RWPE1 (cell line): ENCODE data around the gene SPEM3.

ENCODE experiments used
- CTCF ChIA-PET: fragments of 350-600 bp; sonication (Branson Sonifier 250); formaldehyde crosslinking; extraction: SDS; loops from one replicate; lab custom pipeline; 2021; lab: Yijun Ruan, JAX
- POLR2A ChIA-PET: fragments of 400-600 bp; formaldehyde crosslinking; extraction: SDS; loops from one replicate; lab custom pipeline; 2020; ENCODE audit warnings: antibody characterized with exemption; ENCODE audit not compliant: low non-redundant PET; lab: Yijun Ruan, JAX
- DNase-seq: peaks from one replicate; pipeline ENCODE4 v3.0.0; 2012; ENCODE audit warnings: low spot score
- H3K27ac ChIP-seq: fragments of 450-650 bp; 2 replicates; pipeline ENCODE4 v1.5.1; 2017
- CTCF ChIP-seq: fragments of 450-650 bp; conservative IDR thresholded peaks from 2 replicates; pipeline ENCODE4 v1.5.1; 2017; ENCODE audit warnings: low read depth, mild to moderate bottlenecking

SPEM3 gene

GRCh38 chr17:7406235-7406825, 22.3 kb upstream of the SPEM3 start:
- TF ChIP-seq CTCF: no peak
- H3K27ac ChIP-seq: peak overlapping the region; percentile 88
- ChIA-PET POLR2A (interaction anchor here (0.6 kb wide), 1 partner anchor 78 kb away, joined by 3 read pairs; no protein-coding TSS in a partner anchor), CTCF (no interaction called here)
- DNase-seq: no peak

- no peak for DNase-seq
- H3K27ac ChIP-seq: peak overlapping the region; percentile 34
- no peak for TF ChIP-seq CTCF
- POLR2A ChIA-PET: no interaction called here
- CTCF ChIA-PET: no interaction called here
Observed at GRCh38 chr17:7407082-7407481, 21.6 kb upstream of the SPEM3 start.

GRCh38 chr17:7407485-7408251, 21.0 kb upstream of the SPEM3 start, which contains the start of gene NLGN2:
NLGN2 (plus strand) TSS chr17:7407845; CDS start chr17:7408256, 411 bp downstream.
- CTCF ChIA-PET: no interaction called here
- peak within 1 kb of the TSS; percentile 34 for H3K27ac ChIP-seq

GRCh38 chr17:7408252-7408727, 20.4 kb upstream of the SPEM3 start:
- no peak for TF ChIP-seq CTCF
- no peak for DNase-seq
- CTCF ChIA-PET: no interaction called here
- POLR2A ChIA-PET: no interaction called here
- H3K27ac ChIP-seq: no peak overlapping the region

More at GRCh38 chr17:7407485-7408251, 21.0 kb upstream of the SPEM3 start, which contains the start of gene NLGN2:
- DNase-seq: no peak
- no peak for TF ChIP-seq CTCF
- POLR2A ChIA-PET: no interaction called here

- POLR2A ChIA-PET: no interaction called here
- peak overlapping the region; percentile 26 for H3K27ac ChIP-seq
- CTCF ChIA-PET: no interaction called here
- DNase-seq: no peak
- no peak for TF ChIP-seq CTCF
Observed at GRCh38 chr17:7408863-7409262, 19.8 kb upstream of the SPEM3 start.

GRCh38 chr17:7409716-7410115, 18.9 kb upstream of the SPEM3 start:
- CTCF ChIA-PET: no interaction called here
- H3K27ac ChIP-seq: peak overlapping the region; percentile 26
- DNase-seq: no peak
- TF ChIP-seq CTCF: no peak
- POLR2A ChIA-PET: no interaction called here
